HL-60/S4 treated with retinoic acid at 250 ng/mL for 4 days and 3 days (cell line): ENCODE data around the gene SLC38A2.

Experiments
- in situ Hi-C: fragments of 300-500 bp; cut with MboI; formaldehyde crosslinking; loops from 2 replicates; pipeline ENCODE4 v1.7.0; 2022; ENCODE audit warnings: low sequenced_read_pairs

SLC38A2 gene

DNA sequence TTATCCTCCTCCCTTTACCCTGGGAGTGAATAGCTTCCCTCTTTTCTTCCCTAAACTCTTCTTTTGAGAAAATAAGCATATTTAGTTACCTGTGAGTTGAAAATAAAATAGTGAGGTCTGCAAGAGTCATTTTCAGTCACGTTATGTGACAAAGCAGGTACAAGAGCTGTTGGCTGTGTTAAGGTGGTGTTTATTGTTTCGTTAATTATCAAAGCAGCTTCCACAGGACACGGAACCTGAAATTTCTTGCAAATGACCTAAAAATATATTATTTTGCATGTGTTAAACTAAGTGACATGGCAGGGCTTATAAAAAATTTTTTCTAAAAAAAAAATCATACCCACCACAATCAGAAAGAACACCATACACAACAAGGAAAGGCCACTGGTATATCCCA lies 8.3 kb downstream of the SLC38A2 start:
- in situ Hi-C loops, result no loop called here

DNA sequence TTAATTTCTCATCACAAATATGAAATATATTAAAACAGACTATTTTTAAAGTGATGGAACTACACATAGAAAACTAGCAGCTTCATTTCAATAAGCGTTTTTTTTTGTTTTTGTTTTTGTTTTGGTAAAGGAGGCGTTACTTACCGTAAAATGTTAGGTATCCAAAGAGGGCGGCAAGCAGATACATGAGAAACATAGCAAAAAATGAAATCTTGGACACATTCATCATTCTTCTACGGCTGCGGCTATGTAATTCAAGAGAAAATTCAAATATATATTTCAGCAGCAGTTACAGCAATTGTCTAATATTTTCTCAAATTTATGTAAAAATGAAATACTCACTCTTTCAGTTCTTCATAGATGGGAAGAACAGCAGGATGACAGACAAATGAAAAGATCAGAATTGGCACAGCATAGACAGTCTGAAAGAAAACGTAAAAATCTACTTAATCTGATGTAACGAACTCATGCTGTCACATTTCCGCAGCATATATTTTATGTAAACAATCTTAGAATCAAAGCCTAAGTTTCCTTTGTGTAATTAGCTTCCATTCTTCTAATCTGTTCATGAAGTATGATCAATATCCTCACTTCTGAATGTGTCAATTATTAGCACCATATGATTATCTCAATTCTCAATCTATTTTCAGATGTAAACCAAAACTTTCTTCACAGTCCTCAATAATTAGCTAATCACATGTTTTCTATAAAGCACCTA lies 8.8 kb downstream of the SLC38A2 start:
- in situ Hi-C loops, result no loop called here

DNA sequence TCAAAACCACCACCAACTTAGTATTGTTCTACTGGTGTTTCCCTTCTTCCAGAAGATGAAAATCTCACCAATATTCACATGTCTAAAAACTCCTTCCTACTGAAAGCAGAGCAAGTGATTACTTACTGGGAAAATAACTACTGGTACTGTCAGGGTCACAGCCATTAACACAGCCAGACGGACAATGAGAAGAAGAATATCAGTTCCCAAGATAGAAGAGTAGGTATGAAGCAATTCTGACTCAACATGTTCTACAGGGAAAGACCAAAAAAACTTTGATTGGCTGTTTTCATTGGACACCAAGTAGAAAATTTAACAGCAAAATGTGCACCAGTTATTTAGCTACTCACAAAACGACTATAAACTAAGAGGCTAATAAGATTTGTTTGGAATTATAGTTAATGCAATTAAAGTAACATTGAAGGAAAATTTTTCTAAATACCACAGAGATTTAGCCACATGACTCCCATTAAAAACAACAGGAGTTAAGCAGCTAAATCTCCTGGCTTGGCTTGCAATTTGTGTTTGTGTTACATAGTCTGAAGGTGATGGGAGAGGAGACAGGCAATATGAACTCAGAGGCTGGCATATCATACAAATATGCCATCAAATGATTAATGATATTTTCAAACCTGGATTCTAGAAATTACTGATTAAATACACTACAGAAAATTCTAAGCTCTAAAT lies 9.5 kb downstream of the SLC38A2 start:
- in situ Hi-C loops, result no loop called here

DNA sequence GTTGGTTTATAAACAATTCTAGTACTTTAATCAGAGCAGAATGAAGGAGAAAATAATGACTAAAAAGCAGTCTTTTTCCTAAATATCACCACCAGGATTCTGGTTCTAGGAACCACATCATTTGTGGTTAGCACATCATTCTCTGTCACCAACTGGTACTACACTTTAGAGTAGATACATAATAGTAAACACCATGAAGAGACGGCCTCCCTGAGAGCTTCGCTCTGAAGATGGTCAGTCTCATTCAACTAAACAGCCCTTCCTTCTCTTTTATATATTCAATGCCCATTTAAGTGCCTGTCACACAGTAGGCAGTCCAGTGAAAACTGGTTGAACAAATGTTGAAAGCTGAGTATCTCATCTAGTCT lies 10.9 kb downstream of the SLC38A2 start:
- in situ Hi-C loops, result no loop called here

DNA sequence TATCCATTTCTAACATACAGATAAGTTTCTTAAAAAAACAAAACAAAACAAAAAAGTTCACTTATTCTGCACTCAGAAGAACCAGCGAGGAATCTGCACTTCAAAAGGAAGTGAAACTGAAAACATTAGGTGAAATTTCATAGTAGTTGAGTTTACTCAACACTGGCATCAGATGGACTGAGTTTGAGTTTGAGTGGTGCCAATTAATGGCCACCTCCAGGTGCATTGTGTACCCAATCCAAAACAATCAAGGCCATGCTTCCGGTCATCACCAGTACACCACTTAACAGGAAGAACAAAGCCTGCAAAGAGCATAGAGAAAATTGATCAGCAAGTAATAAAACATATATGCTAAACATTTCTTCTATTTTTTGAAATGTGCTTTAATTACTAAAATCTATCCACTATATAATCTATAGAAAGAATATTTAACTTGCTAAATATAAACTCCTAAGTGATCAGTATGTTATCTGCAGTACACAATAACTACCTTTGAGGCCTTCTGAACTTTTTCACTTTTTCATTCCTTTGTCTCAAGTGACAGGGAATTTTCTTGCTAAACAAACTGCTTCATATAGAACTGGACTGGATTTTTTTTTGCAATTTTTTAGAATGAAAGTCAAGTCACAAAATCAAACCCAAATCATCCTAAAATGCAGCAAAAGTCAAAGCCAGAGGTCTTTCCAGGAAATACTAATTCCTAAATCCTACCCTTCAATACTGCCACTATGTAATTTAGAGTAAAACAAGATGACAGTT lies 11.5 kb downstream of the SLC38A2 start:
- in situ Hi-C loops, result no loop called here

DNA sequence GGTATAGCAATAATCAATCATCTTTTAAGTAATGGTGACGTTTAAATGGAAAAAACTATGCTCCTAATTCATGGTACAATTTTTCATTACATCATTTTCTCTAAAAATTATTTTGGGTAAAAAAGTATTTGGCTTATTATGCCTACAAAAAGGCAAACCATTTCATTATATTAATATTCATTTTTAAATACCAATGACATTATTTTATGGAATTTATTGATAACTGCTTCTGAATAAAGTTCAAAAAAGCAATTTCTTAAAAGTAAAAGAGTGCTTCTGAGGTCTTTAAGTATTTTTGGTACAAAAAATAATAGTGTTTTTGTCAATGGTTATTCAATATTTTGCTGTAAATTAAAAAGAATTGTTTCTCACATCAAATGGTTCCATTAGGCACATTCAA lies 12.2 kb downstream of the SLC38A2 start:
- in situ Hi-C loops, result no loop called here

DNA sequence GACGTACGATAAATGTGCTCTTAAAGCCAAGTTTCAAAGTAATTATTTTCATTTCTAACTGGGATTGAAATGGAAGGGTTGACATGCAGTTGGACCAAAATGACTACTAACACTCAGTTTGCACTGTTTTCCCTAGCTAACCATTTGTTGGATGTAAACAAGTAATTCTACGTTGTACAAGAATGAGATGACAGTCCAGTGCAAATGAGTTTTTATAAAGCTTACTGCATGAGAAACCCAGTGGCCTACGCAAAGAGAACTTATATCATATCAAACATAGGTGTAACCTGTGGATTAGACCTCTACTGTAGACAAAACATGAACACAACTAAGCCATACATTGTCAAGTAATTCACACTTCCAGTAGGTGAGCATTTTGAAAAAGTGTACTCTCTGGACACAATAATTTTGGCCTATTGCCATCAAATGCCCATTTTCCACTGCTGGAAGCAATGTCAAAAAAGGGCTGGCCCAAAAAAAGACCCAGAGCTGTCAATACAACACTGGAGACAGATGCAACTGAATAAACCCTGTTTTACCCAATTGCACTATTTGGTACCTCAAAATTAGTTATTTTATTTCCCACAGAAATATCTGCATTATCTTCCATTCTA lies 12.8 kb downstream of the SLC38A2 start:
- in situ Hi-C loops, result no loop called here

DNA sequence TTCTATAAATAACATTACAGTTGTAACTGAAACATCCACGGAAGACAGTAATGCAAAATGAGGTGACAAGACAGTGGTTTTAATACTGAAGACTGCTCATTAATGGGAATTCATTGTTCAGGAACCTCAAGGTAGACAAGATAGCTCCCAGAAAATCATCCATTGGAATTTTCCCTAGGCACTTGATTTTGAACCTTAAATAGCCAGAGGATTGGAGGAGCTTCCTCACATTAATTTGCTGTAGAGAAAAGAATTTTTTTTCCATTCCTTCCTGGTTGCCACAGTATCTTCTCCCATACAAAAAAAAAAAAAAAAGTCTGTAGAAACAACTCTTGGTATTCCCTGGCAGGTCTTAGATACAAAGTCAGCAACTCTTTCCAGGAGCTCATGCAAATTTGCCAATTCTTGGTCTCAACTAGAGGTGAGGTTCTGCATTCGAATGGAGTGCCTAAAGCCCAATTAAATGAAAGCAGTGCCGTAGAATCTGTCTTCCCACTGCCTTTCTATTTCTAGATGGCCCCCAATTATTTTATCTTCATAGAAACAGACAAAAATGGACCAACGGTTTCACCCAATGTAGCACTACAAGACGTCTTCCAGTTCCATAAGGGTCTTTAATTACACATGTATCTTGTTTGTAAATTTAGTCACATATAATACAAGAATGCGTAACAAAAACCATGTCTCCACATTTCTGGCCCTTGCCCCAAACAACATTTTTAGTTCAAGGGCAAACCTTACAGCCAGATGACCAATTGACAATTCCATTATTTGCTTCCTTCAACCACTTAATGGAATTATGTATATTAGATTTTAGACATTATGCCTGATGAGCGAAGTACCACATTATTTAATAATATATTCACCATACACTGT lies 13.5 kb downstream of the SLC38A2 start:
- in situ Hi-C loops, result no loop called here

DNA sequence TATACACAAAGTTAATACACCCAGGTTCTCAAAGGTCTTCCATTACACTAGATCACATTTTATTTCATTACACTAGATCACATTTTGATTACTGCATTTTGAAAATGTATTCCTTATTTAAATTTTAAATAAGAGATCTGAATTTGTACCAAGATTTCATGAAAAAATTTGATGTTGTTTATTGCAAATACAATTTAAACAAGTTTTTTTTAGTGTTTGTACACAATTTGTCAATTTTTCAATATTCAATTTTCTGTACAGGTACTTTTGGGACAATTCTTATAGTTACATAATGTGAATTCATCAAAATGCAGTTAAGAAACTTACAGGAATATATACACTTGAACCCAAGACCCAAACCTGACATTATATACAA lies 14.3 kb downstream of the SLC38A2 start:
- in situ Hi-C loops, result no loop called here

DNA sequence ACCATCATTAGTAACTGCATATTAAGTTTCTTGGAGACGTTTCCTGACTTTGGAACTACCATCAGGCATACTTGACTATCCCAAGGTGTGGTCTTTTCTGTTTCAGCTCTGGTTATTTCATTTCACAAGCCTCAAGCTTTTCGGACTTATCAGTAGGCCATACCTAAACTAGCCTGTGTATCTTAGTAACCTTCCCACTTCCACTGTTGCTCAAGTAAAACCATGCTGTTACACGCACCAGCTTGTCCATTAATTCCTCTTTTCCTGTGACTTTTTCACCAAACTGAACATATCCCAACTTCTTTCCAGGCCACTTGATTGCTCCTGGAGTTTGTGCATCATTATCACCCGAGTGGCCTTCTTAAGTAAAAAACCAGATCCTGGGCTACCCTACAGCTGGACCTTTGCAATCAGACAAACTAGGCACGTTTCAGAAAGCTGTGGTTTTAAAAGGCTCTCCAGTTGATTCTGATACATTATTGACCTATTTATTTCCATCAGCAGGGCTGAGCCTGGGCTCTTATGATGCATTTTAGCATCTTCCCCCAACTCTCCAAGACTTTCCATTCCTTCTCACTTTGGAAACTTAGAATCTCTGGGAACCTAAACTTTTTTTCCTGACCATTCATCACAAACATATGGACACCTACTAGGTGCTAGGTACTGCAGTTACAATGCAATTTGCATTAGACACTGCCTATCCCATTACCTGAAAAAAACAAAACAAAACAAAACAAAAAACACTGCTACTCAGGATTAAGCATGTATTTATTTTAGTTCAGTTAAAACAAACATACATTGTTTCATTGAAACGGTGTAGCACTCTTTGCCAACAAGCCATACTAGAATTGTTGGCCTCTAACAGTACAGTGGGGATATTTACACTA lies 14.9 kb downstream of the SLC38A2 start:
- in situ Hi-C loops, result no loop called here

DNA sequence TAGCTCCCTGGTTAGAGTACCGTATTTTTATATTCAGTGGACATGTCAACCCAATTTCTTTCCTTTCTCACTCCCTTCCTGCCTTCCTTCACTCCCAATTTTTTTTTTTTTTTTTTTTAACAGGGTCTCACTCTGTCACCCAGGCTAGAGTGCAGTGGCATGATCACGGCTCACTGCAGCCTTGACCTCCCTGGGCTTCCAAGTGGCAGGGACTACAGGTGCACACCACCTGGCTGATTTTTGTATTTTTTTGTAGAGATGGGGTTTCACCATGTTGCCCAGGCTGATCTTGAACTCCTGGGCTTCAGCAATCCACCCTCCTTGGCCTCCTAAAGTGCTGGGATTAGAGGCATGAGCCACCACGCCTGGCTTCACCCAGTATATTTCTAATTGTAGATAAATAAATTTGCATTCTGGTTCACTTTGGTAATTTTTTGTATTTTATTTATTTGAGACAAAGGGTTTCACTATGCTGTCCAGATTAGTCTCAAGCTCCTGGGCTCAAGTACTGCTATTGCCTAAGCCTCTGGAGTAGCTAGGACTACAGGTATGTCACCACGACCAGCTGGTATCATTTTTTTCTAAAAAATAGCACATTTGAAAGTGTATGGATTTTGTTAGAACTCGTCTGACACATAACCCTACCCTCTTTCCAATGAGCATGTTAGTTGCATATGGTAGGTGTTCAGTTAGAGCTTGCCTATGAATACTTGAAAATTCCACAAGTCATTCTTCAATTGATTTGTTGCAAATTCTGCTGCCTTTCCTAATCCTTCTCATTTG lies 15.7 kb downstream of the SLC38A2 start:
- in situ Hi-C loops, result no loop called here

DNA sequence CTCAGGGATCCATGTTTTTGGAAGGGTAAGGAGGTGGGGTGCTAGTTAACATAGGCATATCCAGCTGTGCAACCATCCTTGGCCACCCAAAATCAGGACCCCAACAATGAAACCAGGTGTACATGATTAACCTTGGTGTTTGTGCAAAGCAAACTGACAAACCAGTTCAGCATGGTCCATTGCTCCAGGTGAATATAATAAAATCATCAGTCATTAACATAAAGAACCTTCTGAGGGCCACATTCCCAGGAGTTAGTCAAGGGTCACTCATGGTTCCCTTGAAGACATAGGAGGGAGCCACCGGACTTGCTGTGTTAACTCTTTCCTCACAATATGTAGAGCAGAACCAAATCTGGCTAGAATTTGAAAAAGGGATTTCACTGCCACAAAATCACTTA lies 17.8 kb downstream of the SLC38A2 start:
- in situ Hi-C loops, result no loop called here

DNA sequence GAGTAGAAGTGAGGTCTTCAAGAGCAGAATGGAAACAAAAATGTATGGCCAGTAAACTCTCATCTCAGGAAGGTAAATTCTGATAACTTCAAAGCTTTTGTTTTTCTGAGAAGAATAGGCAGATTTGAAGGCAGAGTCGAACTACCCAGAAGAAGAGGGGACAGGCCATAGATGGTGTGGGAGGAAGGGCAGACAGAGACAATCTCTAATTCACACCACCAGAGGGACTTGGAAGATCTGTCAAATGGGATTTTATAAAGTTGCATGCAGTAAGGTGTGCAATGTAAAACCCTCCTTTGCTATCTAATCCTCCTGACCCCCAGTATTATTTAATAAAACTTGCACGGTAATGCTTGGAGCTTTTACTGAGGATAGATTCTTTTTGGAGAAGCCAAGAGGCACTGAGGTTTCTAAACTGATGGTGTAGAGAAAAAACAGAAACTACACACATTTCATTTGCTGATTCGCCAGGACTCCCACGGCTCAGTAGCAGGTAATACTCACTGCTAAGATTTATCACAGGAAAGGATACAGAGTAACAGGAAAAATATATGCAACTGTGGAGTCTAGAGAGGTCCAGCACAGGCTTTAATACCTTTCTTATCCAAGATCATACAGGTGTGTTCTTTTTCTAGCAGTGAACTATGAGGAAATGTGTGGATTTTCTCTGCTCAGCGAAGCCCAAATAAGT lies 18.3 kb downstream of the SLC38A2 start:
- in situ Hi-C loops, result no loop called here

DNA sequence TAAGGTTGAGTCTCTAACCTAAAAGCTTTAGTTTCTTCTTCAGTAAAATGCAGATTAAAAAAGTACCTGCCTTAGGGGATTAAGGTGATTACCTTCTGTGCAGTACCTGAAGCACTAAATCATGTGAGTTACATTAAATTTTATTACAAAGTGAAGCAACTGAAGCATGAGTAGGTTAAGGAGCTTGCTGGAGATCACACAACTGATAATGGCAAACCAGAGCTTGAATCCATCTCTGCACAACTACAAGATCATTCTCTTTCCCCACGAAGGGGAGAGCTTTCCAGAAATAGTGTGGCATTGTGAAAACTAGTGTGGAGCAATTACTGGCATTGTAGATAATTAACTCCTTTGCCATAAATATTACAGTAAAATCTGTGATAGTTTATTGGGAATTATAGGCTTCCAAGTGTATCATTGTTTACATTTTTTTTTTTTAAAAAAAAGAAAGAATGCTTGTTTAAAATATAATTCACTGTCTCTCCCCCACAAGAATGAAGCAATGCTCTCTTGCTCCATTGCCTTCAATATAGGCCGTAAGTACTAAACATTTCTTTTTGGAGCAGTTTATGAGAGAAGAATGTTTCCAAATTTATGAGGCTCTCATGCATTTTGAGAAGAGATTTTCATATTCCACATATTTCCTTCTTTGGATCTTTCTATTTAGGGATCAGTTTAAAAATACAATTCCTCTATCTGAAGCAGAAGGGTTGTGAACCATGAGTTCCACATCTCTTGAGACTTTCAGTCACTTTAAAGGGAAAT lies 20.5 kb downstream of the SLC38A2 start:
- in situ Hi-C loops, result no loop called here

DNA sequence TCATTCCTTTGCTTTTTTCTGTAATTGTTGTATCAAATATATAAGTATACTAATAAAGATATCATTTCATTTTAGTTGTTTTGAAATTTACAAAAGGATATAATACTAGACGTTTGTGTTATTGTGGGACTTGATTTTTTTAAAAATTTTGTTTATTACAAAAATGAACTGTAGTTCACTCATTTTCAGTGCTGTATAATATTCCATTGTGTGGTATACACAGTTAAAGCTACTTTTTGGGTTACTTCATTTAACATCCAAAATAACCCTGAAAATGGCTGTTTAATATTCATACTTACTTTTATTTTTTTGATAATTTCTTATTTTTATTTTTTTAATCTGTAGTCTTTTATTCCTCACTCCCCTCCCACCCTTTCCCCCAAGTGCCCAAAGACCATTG lies 21.4 kb downstream of the SLC38A2 start:
- in situ Hi-C loops, result no loop called here

DNA sequence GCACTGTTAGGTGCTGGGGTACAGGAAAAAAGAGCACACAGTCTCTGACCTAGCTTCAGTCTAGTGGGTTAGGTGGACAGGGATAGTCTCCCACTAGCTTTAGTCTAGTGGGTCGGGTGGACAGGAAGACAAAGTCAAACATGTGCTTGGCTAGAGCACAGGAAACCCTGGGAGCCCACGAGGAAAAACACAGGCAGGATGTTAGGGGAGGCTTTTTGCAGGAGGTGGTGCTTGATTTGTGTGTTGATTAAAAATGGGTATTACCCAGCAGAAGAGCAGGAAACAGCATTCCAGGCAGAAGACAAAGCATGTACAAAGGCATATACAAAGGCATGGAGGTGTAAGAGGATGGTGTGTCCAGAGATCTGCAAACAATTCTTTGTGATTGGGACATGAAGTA lies 23.3 kb downstream of the SLC38A2 start:
- in situ Hi-C loops, result loop anchor here (25.0 kb wide), 1 partner anchor 663 kb away; no protein-coding TSS in a partner anchor

DNA sequence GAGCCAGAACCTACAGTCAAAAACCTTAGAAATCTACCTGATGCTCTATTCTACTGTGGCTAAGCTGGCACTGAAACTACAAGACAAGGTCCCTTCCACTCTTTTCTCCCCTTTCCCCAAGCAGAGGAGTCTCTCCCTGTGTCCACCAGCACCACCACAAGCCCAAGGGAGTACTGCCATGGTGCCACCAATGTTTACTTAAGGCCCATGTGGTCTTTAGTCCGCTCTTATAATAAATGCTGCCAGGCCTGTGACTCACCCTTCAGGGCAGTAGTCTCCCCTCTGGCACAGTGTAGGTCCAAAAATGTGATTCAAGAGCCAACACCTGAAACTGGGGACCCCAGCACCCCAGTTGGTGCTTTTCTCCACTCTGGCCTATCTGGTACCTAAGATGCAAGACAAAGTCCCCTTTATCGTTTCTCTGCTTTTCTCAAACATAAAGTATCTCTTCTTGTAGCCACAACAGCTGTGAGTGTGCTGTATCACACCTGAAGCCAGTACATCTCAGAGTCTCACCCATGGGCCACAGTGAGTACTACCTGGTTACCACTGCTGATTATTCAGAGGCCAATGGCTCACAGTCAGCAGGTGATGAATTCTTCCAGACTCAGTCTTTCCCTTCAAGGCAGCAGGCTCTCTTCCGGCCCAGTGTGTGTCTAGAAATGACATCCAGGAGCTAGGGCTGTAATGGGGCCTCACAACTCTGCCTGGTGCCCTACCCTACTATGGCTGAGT lies 29.3 kb downstream of the SLC38A2 start:
- in situ Hi-C loops, result loop anchor here (25.0 kb wide), 1 partner anchor 669 kb away; no protein-coding TSS in a partner anchor
